GM12874 (cell line): ENCODE measurements around the gene POU5F1.

Experiments
- CTCF ChIP-seq: IDR thresholded peaks from 2 replicates; pipeline ENCODE4 v1.5.1; 2011; ENCODE audit warnings: low read depth, mild to moderate bottlenecking, control low read depth, low read length, moderate library complexity; ENCODE audit not compliant: insufficient read depth

The POU5F1 gene

GRCh38 chr6:31170987-31171671, 647 bp upstream of the POU5F1 start:
- TF ChIP-seq CTCF = no peak

- TF ChIP-seq CTCF = no peak
Measured at GRCh38 chr6:31169123-31169857, 1.2 kb downstream of the POU5F1 start.

GRCh38 chr6:31168606-31169005, 1.9 kb downstream of the POU5F1 start:
- TF ChIP-seq CTCF = no peak

- no peak for TF ChIP-seq CTCF
Measured at GRCh38 chr6:31165986-31166385, 4.5 kb downstream of the POU5F1 start.

- no peak for TF ChIP-seq CTCF
Measured at GRCh38 chr6:31163922-31164321, 6.6 kb downstream of the POU5F1 start.

- no peak for TF ChIP-seq CTCF
Measured at GRCh38 chr6:31162463-31163165, 7.9 kb downstream of the POU5F1 start.

- TF ChIP-seq CTCF = no peak
Measured at GRCh38 chr6:31161216-31162126, 9.0 kb downstream of the POU5F1 start.
